ENCODE results near the gene ZNF512B. TPM values are rescaled to one million over a fixed set of nuclear protein-coding genes. Genes with fewer than 3 reads are reported as not detected.

ZNF512B gene
- total RNA-seq, 1 experiment from 2014 or later = 6.6 TPM

Small RNAs within 50 kb of the gene (small RNA-seq; reads per million reads assigned to genes)
- 0 reads per million in 2 experiments for gene MIR647
- gene MIR941-2 = 0 reads per million in 2 experiments
- 0 reads per million in 2 experiments for gene MIR941-4
- gene MIR941-5 = 0 reads per million in 2 experiments
- gene RNU1-134P = 0.08 to 0.18 reads per million in 2 experiments

Other genes with a start within 250 kb of the ZNF512B start
- 6.6 and 7.6 TPM in 2 replicates for gene LIME1, start 233.3 kb downstream of the ZNF512B start, total RNA-seq (2014; rRNA removed; shearing (Covaris generic))
- gene SLC2A4RG, start 230.2 kb downstream of the ZNF512B start, total RNA-seq (2014; rRNA removed; shearing (Covaris generic)) = 15.5 and 19.4 TPM in 2 replicates
- gene ZBTB46, start 138.7 kb downstream of the ZNF512B start, total RNA-seq (2014; rRNA removed; shearing (Covaris generic)) = 0.20 and 0.30 TPM in 2 replicates
- gene ABHD16B, start 108.4 kb downstream of the ZNF512B start, total RNA-seq (2014; rRNA removed; shearing (Covaris generic)) = not detected in 2 replicates
- 97.6 and 103 TPM in 2 replicates for gene TPD52L2, start 104.7 kb downstream of the ZNF512B start, total RNA-seq (2014; rRNA removed; shearing (Covaris generic))
- gene DNAJC5, start 74.8 kb downstream of the ZNF512B start, total RNA-seq (2014; rRNA removed; shearing (Covaris generic)) = 30.7 and 31.9 TPM in 2 replicates
- gene UCKL1, start 13.5 kb downstream of the ZNF512B start, total RNA-seq (2014; rRNA removed; shearing (Covaris generic)) = 17.9 and 18.5 TPM in 2 replicates
- gene SAMD10, start 9.7 kb upstream of the ZNF512B start, total RNA-seq (2014; rRNA removed; shearing (Covaris generic)) = 2.6 and 3.6 TPM in 2 replicates
- 45.1 and 47.9 TPM in 2 replicates for gene PRPF6, start 11.2 kb upstream of the ZNF512B start, total RNA-seq (2014; rRNA removed; shearing (Covaris generic))
- gene C20orf204, start 66.3 kb upstream of the ZNF512B start, total RNA-seq (2014; rRNA removed; shearing (Covaris generic)) = 0.75 and 0.87 TPM in 2 replicates
- 0.77 and 1.7 TPM in 2 replicates for gene SOX18, start 79.7 kb upstream of the ZNF512B start, total RNA-seq (2014; rRNA removed; shearing (Covaris generic))
- 25.2 and 31.0 TPM in 2 replicates for gene TCEA2, start 93.3 kb upstream of the ZNF512B start, total RNA-seq (2014; rRNA removed; shearing (Covaris generic))
- 12.6 and 15.0 TPM in 2 replicates for gene RGS19, start 109.6 kb upstream of the ZNF512B start, total RNA-seq (2014; rRNA removed; shearing (Covaris generic))
- gene OPRL1, start 110.2 kb upstream of the ZNF512B start, total RNA-seq (2014; rRNA removed; shearing (Covaris generic)) = 0.17 and 0.32 TPM in 2 replicates
- gene LKAAEAR1, start 114.5 kb upstream of the ZNF512B start, total RNA-seq (2014; rRNA removed; shearing (Covaris generic)) = not detected in 2 replicates
- not detected in 2 replicates for gene NPBWR2, start 137.6 kb upstream of the ZNF512B start, total RNA-seq (2014; rRNA removed; shearing (Covaris generic))
- gene MYT1, start 194.5 kb upstream of the ZNF512B start, total RNA-seq (2014; rRNA removed; shearing (Covaris generic)) = not detected in 2 replicates